Spleen (tissue), 11 donors: Measurements from ENCODE around the gene ACSM6. TPM values are rescaled to one million over a fixed set of nuclear protein-coding genes. Genes with fewer than 3 reads are reported as not detected.

Source experiments
- DNase-seq: peaks from one replicate; pipeline ENCODE4 v3.0.0-alpha.2; 2020
- H3K27ac ChIP-seq, 8 donors: fragments of 200-600 bp; sonication (generic) in 7 of 8; 1 replicate in 4 of 8; 2 replicates in 4 of 8; pipeline versions ENCODE4 v1.5.0 to v1.8.0; 2016 to 2021; ENCODE audit warnings: inconsistent platforms in 4 of 8, mild to moderate bottlenecking in 4 of 8, moderate library complexity in 1 of 8
- H3K27me3 ChIP-seq, 7 donors: fragments of 200-600 bp; sonication (generic) in 6 of 7; replicated peaks in 1 of 7; 1 replicate in 4 of 7; 2 replicates in 3 of 7; pipeline versions ENCODE4 v1.5.0 to v1.8.0; 2016 to 2021; ENCODE audit warnings: inconsistent platforms in 3 of 7, mild to moderate bottlenecking in 1 of 7
- H3K36me3 ChIP-seq, 6 donors: fragments of 200-600 bp; sonication (generic) in 5 of 6; 1 replicate in 4 of 6; 2 replicates in 2 of 6; pipeline versions ENCODE4 v1.5.0 to v1.8.0; 2016 to 2021; ENCODE audit warnings: inconsistent platforms in 2 of 6
- H3K4me1 ChIP-seq, 6 donors: fragments of 200-600 bp; sonication (generic) in 5 of 6; 1 replicate in 3 of 6; 2 replicates in 3 of 6; pipeline versions ENCODE4 v1.5.0 to v1.8.0; 2016 to 2021; ENCODE audit warnings: inconsistent platforms in 3 of 6
- H3K4me3 ChIP-seq, 8 donors: fragments of 200-600 bp; sonication (generic) in 7 of 8; 1 replicate in 4 of 8; 2 replicates in 4 of 8; pipeline versions ENCODE4 v1.5.0 to v1.8.0; 2016 to 2021; ENCODE audit warnings: inconsistent platforms in 4 of 8, mild to moderate bottlenecking in 4 of 8, moderate library complexity in 2 of 8
- H3K9me3 ChIP-seq, 8 donors: fragments of 200-600 bp; sonication (generic) in 7 of 8; 1 replicate in 4 of 8; 2 replicates in 4 of 8; pipeline versions ENCODE4 v1.5.0 to v1.8.0; 2016 to 2021; ENCODE audit warnings: inconsistent platforms in 4 of 8
- CTCF ChIP-seq, 11 experiments: fragments of 200-600 bp in 7 of 11; fragments of 450-650 bp in 4 of 11; sonication (generic) in 4 of 11; IDR thresholded peaks in 8 of 11; conservative IDR thresholded peaks in 3 of 11; 1 replicate in 7 of 11; 2 replicates in 4 of 11; pipeline versions ENCODE4 v1.4.0 to v1.8.0; 2016 to 2021; ENCODE audit warnings: antibody characterized with exemption in 11 of 11, inconsistent platforms in 4 of 11, mild to moderate bottlenecking in 1 of 11
- POLR2A ChIP-seq, 3 donors: fragments of 450-650 bp; IDR thresholded peaks; one replicate each; pipeline ENCODE4 v1.5.1; 2017; ENCODE audit warnings: antibody characterized with exemption in 3 of 3, mild to moderate bottlenecking in 1 of 3
- POLR2AphosphoS5 ChIP-seq, 3 donors: sonication (generic); formaldehyde crosslinking; IDR thresholded peaks; one replicate each; pipeline ENCODE4 v1.5.1; 2017; ENCODE audit warnings: antibody characterized with exemption in 3 of 3
- WGBS, 5 donors: extraction: QIAGEN DNeasy Blood & Tissue Kit in 3 of 5; methylation state at CpG; one replicate each; pipeline versions ENCODE4 v1.1.5 to v1.1.7; 2013 to 2018; 5-methylcytosine and 5-hydroxymethylcytosine counted together
- intact Hi-C: fragments of 100-400 bp; cut with DNase I; formaldehyde crosslinking; loops from one replicate; pipeline ENCODE4 v1.15.0; 2023; ENCODE audit warnings: low total_unique reads
- polyA plus RNA-seq, 3 donors: library from polyadenylated mRNA; stranded (reverse); fragments of 200-250 nt; gene quantifications; one replicate each; pipeline ENCODE4 v1.2.1, GENCODE V29; 2013
- total RNA-seq, 7 donors: library from RNA; depleted of rRNA in 3 of 7; stranded (reverse); fragments of >200 nt in 3 of 7; fragmentation: NEBNext Ultra II Directional in 4 of 7; extraction: Animal tissue kit (Norgen Biotek cat#: 25700) in 4 of 7; gene quantifications; one replicate each; pipeline versions ENCODE4 v1.1.0 to v1.2.1, GENCODE V29; 2016 to 2021
- donor health status: healthy with polysubstance abuse.
- donor health status: DM: no; HTN: no; CAD: no; lungs with moderate emphysema.
- donor health status: DM: no; HTN: no; CAD: no.
- donor health status: Bipolar disorder and iron deficiency.
- donor health status: healthy.
- donor health status: DM: no; HTN: no; CAD: no.
- donor health status: DM: yes; HTN: yes; CAD: no.

ACSM6 gene
- total and polyA plus RNA-seq, 10 donors: not detected

GRCh38 chr10:95171336-95171735 lies 22.7 kb upstream of the ACSM6 start:
- no peak overlapping the region for H3K27ac ChIP-seq
- 74 to 88% (median 85%) methylated on average over 3 of the region's 3 CpGs for WGBS, 5 donors
- H3K4me1 ChIP-seq: no peaks in the 10 kb centered on the region
- TF ChIP-seq POLR2AphosphoS5 (IDR thresholded peaks at IDR 0.05): no peak
- TF ChIP-seq POLR2A (IDR thresholded peaks at IDR 0.05): no peak
- TF ChIP-seq CTCF (IDR thresholded peaks at IDR 0.05 in 8 of 11, conservative IDR thresholded peaks at IDR 0.05 in 3 of 11): no peak
- H3K9me3 ChIP-seq: peaks cover 0 to 17% (median 3%) of the 10 kb centered on the region in 8 donors
- intact Hi-C loops: no loop called here
- no peak for DNase-seq
- H3K4me3 ChIP-seq: no peak overlapping the region
- H3K27me3 ChIP-seq: no peaks in the 10 kb centered on the region
- H3K36me3 ChIP-seq: no peaks in the 10 kb centered on the region

- Histone ChIP-seq H3K36me3 (no peaks in the 10 kb centered on the region), H3K27ac (no peak overlapping the region), H3K4me3 (no peak overlapping the region), H3K27me3 (no peaks in the 10 kb centered on the region), H3K9me3 (peaks cover 0 to 11% (median 3%) of the 10 kb centered on the region in 8 donors), H3K4me1 (no peaks in the 10 kb centered on the region)
- WGBS, 5 donors: 74 to 93% (median 85%) methylated on average over 1 of the region's 1 CpG
- TF ChIP-seq CTCF (IDR thresholded peaks at IDR 0.05 in 8 of 11, conservative IDR thresholded peaks at IDR 0.05 in 3 of 11) (no peak), POLR2AphosphoS5 (IDR thresholded peaks at IDR 0.05) (no peak), POLR2A (IDR thresholded peaks at IDR 0.05) (no peak)
- intact Hi-C loops: no loop called here
- DNase-seq: no peak
Measured at GRCh38 chr10:95172851-95173250, 21.2 kb upstream of the ACSM6 start.

- DNase-seq: peak; percentile 25
- Histone ChIP-seq H3K9me3 (peaks cover 0 to 11% (median 3%) of the 10 kb centered on the region in 8 donors), H3K4me3 (no peak overlapping the region), H3K4me1 (no peaks in the 10 kb centered on the region), H3K27me3 (no peaks in the 10 kb centered on the region), H3K27ac (no peak overlapping the region), H3K36me3 (no peaks in the 10 kb centered on the region)
- 81 to 98% (median 98%) methylated on average over 2 of the region's 2 CpGs for WGBS, 5 donors
- intact Hi-C loops: no loop called here
- TF ChIP-seq POLR2A (IDR thresholded peaks at IDR 0.05) (no peak), POLR2AphosphoS5 (IDR thresholded peaks at IDR 0.05) (no peak)
Measured at GRCh38 chr10:95176101-95176500, 17.9 kb upstream of the ACSM6 start.

GRCh38 chr10:95177429-95177828 lies 16.6 kb upstream of the ACSM6 start:
- H3K4me3 ChIP-seq: no peak overlapping the region
- no peak for DNase-seq
- peaks cover 0 to 11% (median 3%) of the 10 kb centered on the region in 8 donors for H3K9me3 ChIP-seq
- no peaks in the 10 kb centered on the region for H3K36me3 ChIP-seq
- intact Hi-C loops: no loop called here
- H3K4me1 ChIP-seq: no peaks in the 10 kb centered on the region
- no peaks in the 10 kb centered on the region for H3K27me3 ChIP-seq
- TF ChIP-seq CTCF (IDR thresholded peaks at IDR 0.05 in 8 of 11, conservative IDR thresholded peaks at IDR 0.05 in 3 of 11) (no peak), POLR2AphosphoS5 (IDR thresholded peaks at IDR 0.05) (no peak), POLR2A (IDR thresholded peaks at IDR 0.05) (no peak)
- no peak overlapping the region for H3K27ac ChIP-seq

- no peak for DNase-seq
- Histone ChIP-seq H3K4me3 (no peak overlapping the region), H3K27ac (no peak overlapping the region), H3K27me3 (peaks cover 0 to 3% (median 0%) of the 10 kb centered on the region in 7 donors), H3K9me3 (peaks cover 0 to 11% (median 3%) of the 10 kb centered on the region in 8 donors), H3K36me3 (no peaks in the 10 kb centered on the region), H3K4me1 (peaks cover 0 to 7% (median 4%) of the 10 kb centered on the region in 6 donors)
- intact Hi-C loops: no loop called here
- 60 to 82% (median 76%) methylated on average over 1 of the region's 1 CpG for WGBS, 5 donors
- TF ChIP-seq CTCF (IDR thresholded peaks at IDR 0.05 in 8 of 11, conservative IDR thresholded peaks at IDR 0.05 in 3 of 11) (no peak), POLR2AphosphoS5 (IDR thresholded peaks at IDR 0.05) (no peak), POLR2A (IDR thresholded peaks at IDR 0.05) (no peak)
Measured at GRCh38 chr10:95178266-95178665, 15.8 kb upstream of the ACSM6 start.
